ENCODE results near the gene TMEM151A.

DNA sequence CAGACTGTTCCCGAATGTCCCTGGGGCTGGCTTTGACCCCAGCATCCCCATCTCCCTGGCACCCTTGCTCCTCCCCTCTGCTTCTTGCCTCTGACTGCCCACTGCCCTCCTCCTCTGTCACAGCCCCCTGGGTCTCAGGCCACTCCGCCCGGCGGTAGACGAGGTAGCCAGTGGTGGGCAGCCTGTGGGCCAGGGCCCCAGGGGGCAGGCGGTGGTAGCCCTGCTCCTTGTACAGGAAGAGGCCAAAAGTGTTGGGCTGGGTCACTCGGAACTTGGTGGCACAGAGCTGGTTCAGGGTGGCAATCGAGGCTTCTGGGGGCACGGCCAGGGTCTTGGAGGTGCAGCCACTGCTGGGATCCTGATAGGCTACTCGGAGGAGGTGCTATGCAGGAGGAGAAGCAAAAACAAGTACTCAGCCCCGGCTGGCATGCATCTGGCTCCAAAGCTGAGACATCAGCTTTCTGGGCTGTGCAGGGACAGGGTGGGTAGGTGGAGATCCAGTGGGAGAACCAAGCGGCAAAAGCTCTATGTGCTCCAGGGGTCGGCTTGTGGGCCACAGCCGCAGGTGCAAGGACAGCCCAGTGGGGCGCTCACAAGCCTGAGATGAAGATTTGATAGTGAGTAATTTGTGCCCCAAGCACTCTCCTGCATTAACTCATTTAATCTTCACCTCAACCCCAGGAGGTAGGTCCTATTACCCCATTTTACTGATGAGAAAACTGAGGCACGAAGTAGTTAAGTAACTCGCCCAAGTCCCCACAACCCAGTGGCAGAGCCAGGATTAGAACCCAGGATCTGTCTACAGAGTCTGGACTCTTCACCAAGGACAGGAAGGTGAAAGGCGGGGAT lies 40.9 kb downstream of the TMEM151A start:
- TF ChIP-seq CTCF (IDR thresholded peaks at IDR 0.05), result no peak
- no peak for TF ChIP-seq POLR2AphosphoS5 (IDR thresholded peaks at IDR 0.05)
- TF ChIP-seq POLR2A (IDR thresholded peaks at IDR 0.05), result no peak
- no peak for TF ChIP-seq EP300 (IDR thresholded peaks at IDR 0.05)
